ENCODE results near the gene GEN1. TPM values are rescaled to one million over a fixed set of nuclear protein-coding genes. Genes with fewer than 3 reads are reported as not detected.

GEN1 gene
- total and polyA plus RNA-seq, 2 donors (not counting 1 experiment from before 2014, with no cell fraction given) = 16.7 to 105 TPM

DNA sequence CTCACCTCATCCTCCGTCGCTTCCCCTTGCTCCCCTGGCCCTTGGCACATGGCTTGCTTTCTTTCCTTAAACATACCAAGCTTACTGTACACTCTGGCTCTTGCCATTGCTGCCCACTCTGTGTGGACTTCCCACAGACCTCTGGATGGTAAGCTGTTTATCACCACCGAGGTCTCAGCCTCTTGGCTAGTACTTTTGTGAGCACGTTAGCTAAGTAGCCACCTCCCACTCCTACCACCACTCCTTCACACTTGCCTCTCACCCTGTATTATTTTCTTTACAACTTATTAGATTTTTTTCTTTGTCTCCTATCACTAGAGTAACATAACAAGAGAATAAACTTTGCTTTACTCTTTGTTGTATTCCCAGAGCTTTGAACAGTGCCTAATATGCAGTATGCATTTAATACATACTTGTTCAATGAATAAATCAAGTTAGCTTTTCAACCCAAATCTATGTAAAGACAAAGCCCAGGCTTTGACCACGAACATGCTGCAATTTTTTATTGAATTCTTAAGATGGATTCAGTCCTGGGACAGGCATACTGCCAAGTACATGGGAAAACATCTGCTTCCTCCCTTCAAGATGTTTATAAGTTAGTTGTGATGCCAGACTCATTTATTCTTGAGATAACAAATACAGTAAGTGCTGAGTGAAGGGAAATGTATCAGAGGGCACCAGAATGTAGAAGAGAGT is 37.3 kb downstream of the GEN1 start:
- Mint-ChIP-seq H3K9me3 (ENCODE audit: insufficient read depth) (no peaks in the 10 kb centered on the region), H3K27me3 (no peaks in the 10 kb centered on the region), H3K4me1 (peaks cover 28% of the 10 kb centered on the region), H3K27ac (peak overlapping the region; percentile 2), H3K4me3 (no peak overlapping the region)
- no peak overlapping the region for H3K9ac ChIP-seq (ENCODE audit: low read length)
- no peak overlapping the region for H3K4me2 ChIP-seq (replicated peaks; ENCODE audit: low read depth, low read length, poor library complexity, severe bottlenecking)
- H3K9me3 ChIP-seq (ENCODE audit: control extremely low read depth in 1 of 3, control insufficient read depth in 2 of 3, insufficient read depth in 1 of 3, low read length in 2 of 3) = no peaks in the 10 kb centered on the region
- WGBS (ENCODE audit: insufficient coverage) = 45% methylated on average over 4 of the region's 5 CpGs
- H3K27ac ChIP-seq (ENCODE audit: low read length in 2 of 2) = no peak overlapping the region
- ATAC-seq (ENCODE audit: low read depth) = no peak
- intact Hi-C loops (cut with micrococcal nuclease) = no loop called here
- no peak for DNase-seq
- peaks cover 2 to 13% of the 10 kb centered on the region in 2 donors for H3K4me1 ChIP-seq (ENCODE audit: control insufficient read depth in 2 of 2, insufficient read depth in 2 of 2, low read length in 2 of 2)
- no peak overlapping the region for H3K4me3 ChIP-seq (ENCODE audit: control extremely low read depth in 1 of 5, extremely low read depth in 1 of 5, insufficient read depth in 1 of 5, low read depth in 2 of 5, low read length in 4 of 5)
- H2AFZ ChIP-seq (ENCODE audit: insufficient read depth, low read depth, low read length, poor library complexity, severe bottlenecking) = no peak overlapping the region
- ChIA-PET POLR2A (no interaction called here), CTCF (interaction anchor here (0.8 kb wide), 1 partner anchor 29 kb away, joined by 3 read pairs; no protein-coding TSS in a partner anchor)
- no peaks in the 10 kb centered on the region for H3K27me3 ChIP-seq (replicated peaks in 1 of 4; ENCODE audit: control extremely low read depth in 1 of 4, control insufficient read depth in 3 of 4, insufficient read depth in 4 of 4, low read length in 3 of 4)
- H3K79me2 ChIP-seq (ENCODE audit: control insufficient read depth, insufficient read depth, low read length) = no peaks in the 10 kb centered on the region
- TF ChIP-seq EZH2 (IDR thresholded peaks at IDR 0.05; ENCODE audit: borderline replicate concordance, insufficient read depth, low read depth, low read length, poor library complexity, severe bottlenecking) = no peak
- no peak for TF ChIP-seq CTCF (IDR thresholded peaks at IDR 0.05)
- H3K36me3 ChIP-seq (replicated peaks in 1 of 2; ENCODE audit: control extremely low read depth in 1 of 2, control insufficient read depth in 1 of 2, extremely low read depth in 1 of 2, insufficient read depth in 2 of 2, low read length in 1 of 2) = no peaks in the 10 kb centered on the region
- no peaks in the 10 kb centered on the region for H4K20me1 ChIP-seq (ENCODE audit: control insufficient read depth, insufficient read depth, low read length, poor library complexity, severe bottlenecking)

GRCh38 chr2:17791817-17792130 is 37.8 kb downstream of the GEN1 start:
- Histone ChIP-seq H3K4me1 (ENCODE audit: control insufficient read depth in 2 of 2, insufficient read depth in 2 of 2, low read length in 2 of 2) (peaks cover 2 to 13% of the 10 kb centered on the region in 2 donors), H2AFZ (ENCODE audit: insufficient read depth, low read depth, low read length, poor library complexity, severe bottlenecking) (peak overlapping the region; percentile 9), H3K9me3 (ENCODE audit: control extremely low read depth in 1 of 3, control insufficient read depth in 2 of 3, insufficient read depth in 1 of 3, low read length in 2 of 3) (no peaks in the 10 kb centered on the region), H3K4me2 (replicated peaks; ENCODE audit: low read depth, low read length, poor library complexity, severe bottlenecking) (no peak overlapping the region), H3K9ac (ENCODE audit: low read length) (no peak overlapping the region), H4K20me1 (ENCODE audit: control insufficient read depth, insufficient read depth, low read length, poor library complexity, severe bottlenecking) (no peaks in the 10 kb centered on the region), H3K4me3 (ENCODE audit: control extremely low read depth in 1 of 5, extremely low read depth in 1 of 5, insufficient read depth in 1 of 5, low read depth in 2 of 5, low read length in 4 of 5) (no peak overlapping the region), H3K27me3 (replicated peaks in 1 of 4; ENCODE audit: control extremely low read depth in 1 of 4, control insufficient read depth in 3 of 4, insufficient read depth in 4 of 4, low read length in 3 of 4) (no peaks in the 10 kb centered on the region), H3K79me2 (ENCODE audit: control insufficient read depth, insufficient read depth, low read length) (no peaks in the 10 kb centered on the region), H3K36me3 (replicated peaks in 1 of 2; ENCODE audit: control extremely low read depth in 1 of 2, control insufficient read depth in 1 of 2, extremely low read depth in 1 of 2, insufficient read depth in 2 of 2, low read length in 1 of 2) (no peaks in the 10 kb centered on the region), H3K27ac (ENCODE audit: low read length in 2 of 2) (no peak overlapping the region)
- DNase-seq (no peak), ATAC-seq (ENCODE audit: low read depth) (no peak)
- Mint-ChIP-seq H3K27me3 (no peaks in the 10 kb centered on the region), H3K4me1 (peaks cover 28% of the 10 kb centered on the region), H3K9me3 (ENCODE audit: insufficient read depth) (no peaks in the 10 kb centered on the region), H3K27ac (no peak overlapping the region), H3K4me3 (no peak overlapping the region)
- ChIA-PET CTCF (interaction anchor here (0.8 kb wide), 1 partner anchor 29 kb away, joined by 3 read pairs; no protein-coding TSS in a partner anchor), POLR2A (no interaction called here)
- intact Hi-C loops (cut with micrococcal nuclease) = no loop called here
- no peak for TF ChIP-seq EZH2 (IDR thresholded peaks at IDR 0.05; ENCODE audit: borderline replicate concordance, insufficient read depth, low read depth, low read length, poor library complexity, severe bottlenecking)
- no peak for TF ChIP-seq CTCF (IDR thresholded peaks at IDR 0.05)
- WGBS (ENCODE audit: insufficient coverage) = no CpG with 5 or more reads among the region's 2 CpGs

Measured in B cell (primary cell).